ENCODE measurements around the gene GET3.

GET3 gene

GRCh38 chr19:12757544-12758274, 20.4 kb downstream of the GET3 start:
- TF ChIP-seq EZH2phosphoT487 (IDR thresholded peaks at IDR 0.05; ENCODE audit: low read depth): no peak
- no peak for TF ChIP-seq CTCF (IDR thresholded peaks at IDR 0.05; ENCODE audit: low read depth, low read length)
- Histone ChIP-seq H4K20me1 (ENCODE audit: insufficient read depth, low read length) (no peaks in the 10 kb centered on the region), H3K9ac (ENCODE audit: low read length) (no peak overlapping the region), H3K79me2 (ENCODE audit: low read length) (no peaks in the 10 kb centered on the region), H2AFZ (ENCODE audit: low read depth, low read length) (no peak overlapping the region), H3K36me3 (replicated peaks; ENCODE audit: low read depth, low read length) (no peaks in the 10 kb centered on the region), H3K9me3 (ENCODE audit: insufficient read depth, low read length) (no peaks in the 10 kb centered on the region), H3K4me3 (ENCODE audit: low read length) (no peak overlapping the region), H3K4me2 (ENCODE audit: low read length) (no peak overlapping the region), H3K4me1 (ENCODE audit: low read length) (no peaks in the 10 kb centered on the region), H3K27me3 (ENCODE audit: low read depth, low read length) (0 out of 2 replicates have a peak, but pooled peaks cover 5% of the 10 kb centered on the region), H3K27ac (ENCODE audit: low read length) (no peak overlapping the region)

GRCh38 chr19:12759686-12760085, 22.4 kb downstream of the GET3 start:
- Histone ChIP-seq H3K4me3 (ENCODE audit: low read length) (no peak overlapping the region), H4K20me1 (ENCODE audit: insufficient read depth, low read length) (no peaks in the 10 kb centered on the region), H3K9ac (ENCODE audit: low read length) (no peak overlapping the region), H3K9me3 (ENCODE audit: insufficient read depth, low read length) (no peaks in the 10 kb centered on the region), H3K27ac (ENCODE audit: low read length) (no peak overlapping the region), H2AFZ (ENCODE audit: low read depth, low read length) (no peak overlapping the region), H3K27me3 (ENCODE audit: low read depth, low read length) (no peaks in the 10 kb centered on the region), H3K4me1 (ENCODE audit: low read length) (no peaks in the 10 kb centered on the region), H3K36me3 (replicated peaks; ENCODE audit: low read depth, low read length) (peaks cover 7% of the 10 kb centered on the region), H3K79me2 (ENCODE audit: low read length) (no peaks in the 10 kb centered on the region), H3K4me2 (ENCODE audit: low read length) (no peak overlapping the region)
- no peak for TF ChIP-seq CTCF (IDR thresholded peaks at IDR 0.05; ENCODE audit: low read depth, low read length)
- TF ChIP-seq EZH2phosphoT487 (IDR thresholded peaks at IDR 0.05; ENCODE audit: low read depth): no peak

- Histone ChIP-seq H3K79me2 (ENCODE audit: low read length) (no peaks in the 10 kb centered on the region), H3K27me3 (ENCODE audit: low read depth, low read length) (no peaks in the 10 kb centered on the region), H2AFZ (ENCODE audit: low read depth, low read length) (no peak overlapping the region), H3K9ac (ENCODE audit: low read length) (no peak overlapping the region), H3K4me2 (ENCODE audit: low read length) (no peak overlapping the region), H3K9me3 (ENCODE audit: insufficient read depth, low read length) (no peaks in the 10 kb centered on the region), H3K36me3 (replicated peaks; ENCODE audit: low read depth, low read length) (peaks cover 7% of the 10 kb centered on the region), H3K4me1 (ENCODE audit: low read length) (peaks cover 3% of the 10 kb centered on the region; the same call in 1 of the 2 replicates), H4K20me1 (ENCODE audit: insufficient read depth, low read length) (no peaks in the 10 kb centered on the region), H3K4me3 (ENCODE audit: low read length) (no peak overlapping the region), H3K27ac (ENCODE audit: low read length) (no peak overlapping the region)
- TF ChIP-seq CTCF (IDR thresholded peaks at IDR 0.05; ENCODE audit: low read depth, low read length) (no peak), EZH2phosphoT487 (IDR thresholded peaks at IDR 0.05; ENCODE audit: low read depth) (no peak)
Observed at GRCh38 chr19:12763100-12763499, 25.8 kb downstream of the GET3 start.

- Histone ChIP-seq H2AFZ (ENCODE audit: low read depth, low read length) (no peak overlapping the region), H3K9me3 (ENCODE audit: insufficient read depth, low read length) (no peaks in the 10 kb centered on the region), H3K36me3 (replicated peaks; ENCODE audit: low read depth, low read length) (peaks cover 7% of the 10 kb centered on the region), H3K4me1 (ENCODE audit: low read length) (peaks cover 3% of the 10 kb centered on the region; the same call in 1 of the 2 replicates), H3K9ac (ENCODE audit: low read length) (no peak overlapping the region), H4K20me1 (ENCODE audit: insufficient read depth, low read length) (no peaks in the 10 kb centered on the region), H3K27ac (ENCODE audit: low read length) (no peak overlapping the region), H3K4me3 (ENCODE audit: low read length) (no peak overlapping the region), H3K4me2 (ENCODE audit: low read length) (no peak overlapping the region), H3K27me3 (ENCODE audit: low read depth, low read length) (no peaks in the 10 kb centered on the region), H3K79me2 (ENCODE audit: low read length) (no peaks in the 10 kb centered on the region)
- TF ChIP-seq EZH2phosphoT487 (IDR thresholded peaks at IDR 0.05; ENCODE audit: low read depth) (no peak), CTCF (IDR thresholded peaks at IDR 0.05; ENCODE audit: low read depth, low read length) (no peak)
Observed at GRCh38 chr19:12764698-12765097, 27.4 kb downstream of the GET3 start.
